ENCODE measurements around the gene AP2A2. TPM values are rescaled to one million over a fixed set of nuclear protein-coding genes. Genes with fewer than 3 reads are reported as not detected.

The AP2A2 gene
- total and polyA plus RNA-seq, 5 donors: 22.4 to 55.0 (median 48.9) TPM

DNA sequence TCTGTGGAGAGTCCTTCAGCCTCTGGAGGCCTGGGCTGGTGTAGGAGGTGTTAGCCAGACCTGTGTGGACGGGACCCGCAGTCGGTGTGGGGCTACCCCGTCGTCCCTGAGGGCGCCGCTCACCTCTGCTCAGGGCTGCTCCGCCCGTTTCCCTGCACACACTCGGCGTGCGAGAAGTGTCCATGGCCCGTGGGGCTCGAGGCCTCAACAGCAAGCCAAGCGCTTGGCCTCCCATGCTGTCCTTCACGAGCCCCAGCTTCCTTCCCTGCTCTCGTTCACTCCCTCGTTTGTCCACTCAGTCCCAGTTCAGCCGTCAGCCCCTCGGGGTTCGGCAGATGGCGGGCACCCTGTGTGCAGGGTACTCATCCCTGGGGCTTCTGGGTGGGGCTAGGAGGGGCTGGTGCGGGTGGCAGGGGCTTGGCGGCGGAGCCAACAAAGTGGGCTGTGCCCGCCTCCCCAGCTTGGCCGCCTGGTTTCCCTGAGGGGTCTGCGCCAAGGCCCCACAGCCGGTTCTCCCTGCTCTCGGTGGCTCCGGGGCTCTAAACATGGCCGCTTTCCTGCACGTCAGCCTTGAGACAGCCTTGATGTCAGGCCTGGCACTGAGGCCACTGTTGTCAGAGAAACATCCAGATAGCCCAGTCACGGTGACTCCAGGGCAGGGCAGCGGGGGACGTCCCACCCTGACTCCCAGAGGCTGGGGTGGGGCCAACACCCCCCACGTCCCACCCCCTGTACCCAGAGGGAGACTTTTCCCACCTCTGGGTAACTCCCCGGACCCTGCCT lies 107.5 kb downstream of the AP2A2 start:
- intact Hi-C loops (cut with DNase I): no loop called here
- H3K9me3 ChIP-seq (ENCODE audit: control insufficient read depth, low read length): no peaks in the 10 kb centered on the region
- H3K4me1 ChIP-seq (ENCODE audit: control insufficient read depth, insufficient read depth, low read length): no peaks in the 10 kb centered on the region
- no peak overlapping the region for H3K4me3 ChIP-seq (ENCODE audit: low read length)
- 79% methylated on average over 38 of the region's 38 CpGs for WGBS
- no peak overlapping the region for H3K27ac ChIP-seq (ENCODE audit: low read length)
- DNase-seq (no peak), ATAC-seq (no peak)
- no peaks in the 10 kb centered on the region for H3K27me3 ChIP-seq (ENCODE audit: control insufficient read depth, insufficient read depth)

DNA sequence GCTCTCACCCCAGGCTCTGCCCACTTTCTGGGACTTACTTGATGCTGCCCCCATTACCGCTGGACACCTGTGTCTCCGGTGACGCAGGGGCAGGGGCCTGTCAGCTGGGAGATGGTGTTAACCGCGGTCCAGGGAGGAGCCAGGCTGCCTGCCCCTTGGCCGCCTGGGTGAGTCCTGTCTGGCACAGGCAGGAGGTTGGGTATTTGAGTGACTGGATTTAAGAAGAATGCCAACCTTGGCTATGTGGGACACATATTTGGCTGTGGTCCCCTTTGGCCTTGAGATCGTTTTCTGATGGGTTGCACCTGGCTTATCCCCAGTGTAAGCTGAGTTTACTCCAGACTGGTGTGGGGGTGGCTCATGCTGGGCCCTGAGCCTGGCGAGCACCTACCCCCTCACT lies 108.3 kb downstream of the AP2A2 start:
- Histone ChIP-seq H3K27me3 (ENCODE audit: control insufficient read depth, insufficient read depth) (no peaks in the 10 kb centered on the region), H3K27ac (ENCODE audit: low read length) (no peak overlapping the region), H3K4me1 (ENCODE audit: control insufficient read depth, insufficient read depth, low read length) (no peaks in the 10 kb centered on the region), H3K9me3 (ENCODE audit: control insufficient read depth, low read length) (no peaks in the 10 kb centered on the region), H3K4me3 (ENCODE audit: low read length) (no peak overlapping the region)
- ATAC-seq (no peak), DNase-seq (no peak)
- intact Hi-C loops (cut with DNase I): no loop called here
- WGBS: 77% methylated on average over 8 of the region's 8 CpGs

- no peaks in the 10 kb centered on the region for H3K4me1 ChIP-seq (ENCODE audit: control insufficient read depth, insufficient read depth, low read length)
- WGBS: 76% methylated on average over 39 of the region's 39 CpGs
- no peaks in the 10 kb centered on the region for H3K27me3 ChIP-seq (ENCODE audit: control insufficient read depth, insufficient read depth)
- no peaks in the 10 kb centered on the region for H3K9me3 ChIP-seq (ENCODE audit: control insufficient read depth, low read length)
- no peak overlapping the region for H3K4me3 ChIP-seq (ENCODE audit: low read length)
- DNase-seq: no peak
- ATAC-seq: no peak
- H3K27ac ChIP-seq (ENCODE audit: low read length): no peak overlapping the region
- intact Hi-C loops (cut with DNase I): no loop called here
These were observed 109.0 kb downstream of the AP2A2 start for GRCh38 chr11:1034456-1035295.

- 75% methylated on average over 29 of the region's 29 CpGs for WGBS
- no peaks in the 10 kb centered on the region for H3K9me3 ChIP-seq (ENCODE audit: control insufficient read depth, low read length)
- H3K27ac ChIP-seq (ENCODE audit: low read length): no peak overlapping the region
- H3K27me3 ChIP-seq (ENCODE audit: control insufficient read depth, insufficient read depth): no peaks in the 10 kb centered on the region
- intact Hi-C loops (cut with DNase I): no loop called here
- ATAC-seq (no peak), DNase-seq (peak in 1 of 3 donors; percentile 32)
- no peaks in the 10 kb centered on the region for H3K4me1 ChIP-seq (ENCODE audit: control insufficient read depth, insufficient read depth, low read length)
- H3K4me3 ChIP-seq (ENCODE audit: low read length): no peak overlapping the region
These were observed 110.1 kb downstream of the AP2A2 start for GRCh38 chr11:1035577-1036283.

DNA sequence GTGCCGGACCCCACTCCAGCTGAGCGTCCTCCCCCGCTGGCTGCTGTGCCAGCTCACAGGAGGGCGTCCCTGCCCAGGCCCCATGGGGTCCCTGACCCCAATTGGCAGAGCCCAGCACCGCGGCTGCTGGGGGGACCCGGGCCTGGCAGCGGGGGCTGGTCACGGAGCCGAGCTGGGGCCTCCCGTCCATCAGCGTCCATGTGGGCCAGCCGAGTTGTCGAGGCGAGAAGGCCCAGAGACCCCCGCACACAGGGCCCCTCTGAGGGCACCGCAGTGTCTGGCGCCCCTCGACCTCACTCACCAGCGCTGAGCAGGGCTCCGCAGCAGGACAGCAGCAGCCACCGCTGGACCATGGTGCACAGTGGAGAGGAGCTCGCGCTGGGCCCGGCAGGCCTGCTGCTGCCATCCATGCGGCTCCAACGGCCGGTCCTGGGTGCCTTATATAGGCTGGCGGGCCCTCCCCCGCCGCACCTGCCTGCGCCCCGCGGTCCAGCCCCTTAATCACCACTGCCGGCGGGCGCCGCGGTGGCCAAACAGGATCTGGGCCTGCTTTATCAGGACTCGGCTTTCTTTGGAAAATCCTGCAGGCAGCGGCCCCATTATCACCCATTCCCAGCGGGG lies 110.7 kb downstream of the AP2A2 start, which contains the start of gene MUC6:
Gene MUC6 (minus strand): TSS at position 416 of the 621 bp plus-strand sequence. CDS start 63 bp downstream, at position 353.
- Histone ChIP-seq H3K27me3 (ENCODE audit: control insufficient read depth, insufficient read depth) (no peaks in the 10 kb centered on the region), H3K27ac (ENCODE audit: low read length) (no peak within 1 kb of the TSS), H3K9me3 (ENCODE audit: control insufficient read depth, low read length) (no peaks in the 10 kb centered on the region), H3K4me1 (ENCODE audit: control insufficient read depth, insufficient read depth, low read length) (no peaks in the 10 kb centered on the region), H3K4me3 (ENCODE audit: low read length) (no peak within 1 kb of the TSS)
- ATAC-seq (no peak), DNase-seq (peak in 1 of 3 donors; percentile 47)
- intact Hi-C loops (cut with DNase I): no loop called here
- 52% methylated on average over 42 of the region's 42 CpGs for WGBS

DNA sequence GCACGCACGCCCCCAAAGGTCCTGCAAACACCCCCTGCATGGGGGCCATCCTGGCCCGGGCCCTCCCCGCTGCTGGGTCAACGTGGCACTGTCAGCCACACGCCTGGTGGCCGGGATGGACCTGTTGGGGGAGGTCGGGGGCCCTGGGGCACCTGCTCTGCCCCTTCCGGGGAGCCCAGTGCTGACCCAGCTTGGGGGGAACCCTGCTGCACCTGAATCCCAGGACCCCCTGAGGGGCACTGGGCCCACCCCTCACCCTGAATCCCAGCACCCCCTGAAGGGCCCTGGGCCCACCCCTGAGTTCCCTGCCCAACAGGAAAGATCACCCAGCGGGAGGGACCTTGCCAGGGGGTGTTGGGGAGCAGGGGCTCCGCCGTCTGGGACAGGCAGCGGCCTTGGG lies 111.3 kb downstream of the AP2A2 start:
- no peaks in the 10 kb centered on the region for H3K9me3 ChIP-seq (ENCODE audit: control insufficient read depth, low read length)
- peak in 2 of 3 donors; percentile 19 to 32 for DNase-seq
- 49% methylated on average over 13 of the region's 13 CpGs for WGBS
- intact Hi-C loops (cut with DNase I): no loop called here
- no peaks in the 10 kb centered on the region for H3K27me3 ChIP-seq (ENCODE audit: control insufficient read depth, insufficient read depth)
- H3K27ac ChIP-seq (ENCODE audit: low read length): no peak overlapping the region
- no peaks in the 10 kb centered on the region for H3K4me1 ChIP-seq (ENCODE audit: control insufficient read depth, insufficient read depth, low read length)
- no peak for ATAC-seq
- no peak overlapping the region for H3K4me3 ChIP-seq (ENCODE audit: low read length)

DNA sequence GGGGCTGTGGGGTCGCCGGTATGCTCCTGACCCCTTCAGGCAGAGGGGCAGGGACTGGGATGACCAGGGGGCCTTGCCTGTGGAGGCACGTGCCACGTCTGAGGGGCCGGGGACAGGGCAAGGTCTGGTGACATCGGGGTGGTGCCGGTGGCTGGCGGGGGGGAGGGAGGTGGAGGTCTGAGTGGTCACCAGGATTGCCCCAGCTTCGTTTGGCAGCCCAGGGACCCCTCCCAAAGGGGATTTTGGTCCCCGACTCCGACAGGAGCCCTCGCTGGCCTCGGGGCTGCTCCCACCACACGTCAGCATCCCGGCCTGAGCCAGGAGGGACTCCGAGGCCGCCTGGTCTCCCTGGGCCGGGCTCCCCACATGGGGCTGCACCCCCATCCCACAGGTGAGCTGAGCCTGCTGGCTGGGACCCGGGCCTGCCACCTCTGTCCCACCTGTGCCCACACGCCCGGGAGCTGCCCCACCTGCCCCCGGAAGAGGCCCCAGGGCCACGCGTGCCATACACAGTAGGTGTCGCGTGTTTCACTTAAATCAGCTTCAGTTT lies 111.9 kb downstream of the AP2A2 start:
- H3K27me3 ChIP-seq (ENCODE audit: control insufficient read depth, insufficient read depth): no peaks in the 10 kb centered on the region
- H3K4me1 ChIP-seq (ENCODE audit: control insufficient read depth, insufficient read depth, low read length): no peaks in the 10 kb centered on the region
- H3K27ac ChIP-seq (ENCODE audit: low read length): no peak overlapping the region
- intact Hi-C loops (cut with DNase I): no loop called here
- 79% methylated on average over 26 of the region's 26 CpGs for WGBS
- no peak overlapping the region for H3K4me3 ChIP-seq (ENCODE audit: low read length)
- H3K9me3 ChIP-seq (ENCODE audit: control insufficient read depth, low read length): no peaks in the 10 kb centered on the region
- no peak for ATAC-seq
- DNase-seq: peak in 2 of 3 donors; percentile 38 to 59

DNA sequence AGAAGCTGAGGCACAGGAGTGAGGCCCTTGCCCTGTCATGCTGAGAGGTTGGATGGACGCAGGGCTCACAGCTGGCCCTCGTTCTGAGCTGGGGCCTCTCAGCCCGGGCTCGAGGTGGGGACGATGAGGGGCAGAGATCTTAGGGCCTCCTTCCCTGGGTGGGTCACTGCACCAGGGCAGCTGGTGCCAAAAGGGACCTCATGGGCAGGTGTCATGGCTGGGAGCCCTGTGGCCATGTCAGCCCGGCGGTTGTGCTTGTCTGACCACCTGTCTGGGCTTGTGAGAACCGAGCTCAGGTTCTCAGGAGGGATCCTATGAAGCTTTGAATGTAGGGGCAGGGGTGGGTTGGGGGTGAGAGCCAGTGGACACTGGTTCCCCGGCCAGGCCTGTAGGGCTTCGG lies 112.7 kb downstream of the AP2A2 start:
- Histone ChIP-seq H3K9me3 (ENCODE audit: control insufficient read depth, low read length) (no peaks in the 10 kb centered on the region), H3K4me1 (ENCODE audit: control insufficient read depth, insufficient read depth, low read length) (no peaks in the 10 kb centered on the region), H3K27me3 (ENCODE audit: control insufficient read depth, insufficient read depth) (no peaks in the 10 kb centered on the region), H3K27ac (ENCODE audit: low read length) (no peak overlapping the region), H3K4me3 (ENCODE audit: low read length) (no peak overlapping the region)
- intact Hi-C loops (cut with DNase I): no loop called here
- ATAC-seq: no peak
- WGBS: 75% methylated on average over 10 of the region's 10 CpGs
- peak in 2 of 3 donors; percentile 24 to 35 for DNase-seq

- Histone ChIP-seq H3K4me3 (ENCODE audit: low read length) (no peak overlapping the region), H3K27ac (ENCODE audit: low read length) (no peak overlapping the region), H3K27me3 (ENCODE audit: control insufficient read depth, insufficient read depth) (no peaks in the 10 kb centered on the region), H3K4me1 (ENCODE audit: control insufficient read depth, insufficient read depth, low read length) (no peaks in the 10 kb centered on the region), H3K9me3 (ENCODE audit: control insufficient read depth, low read length) (no peaks in the 10 kb centered on the region)
- intact Hi-C loops (cut with DNase I): no loop called here
- DNase-seq (peak in 2 of 3 donors; percentile 21 to 36), ATAC-seq (no peak)
- 89% methylated on average over 12 of the region's 12 CpGs for WGBS
These were observed 113.3 kb downstream of the AP2A2 start for GRCh38 chr11:1038921-1039320.

Data from right cardiac atrium (tissue), 5 donors.